ENCODE results near the gene DNAH1. TPM values are rescaled to one million over a fixed set of nuclear protein-coding genes. Genes with fewer than 3 reads are reported as not detected.

DNAH1 gene
- total RNA-seq, 1 donor from 2014 or later: 8.9 TPM

DNA sequence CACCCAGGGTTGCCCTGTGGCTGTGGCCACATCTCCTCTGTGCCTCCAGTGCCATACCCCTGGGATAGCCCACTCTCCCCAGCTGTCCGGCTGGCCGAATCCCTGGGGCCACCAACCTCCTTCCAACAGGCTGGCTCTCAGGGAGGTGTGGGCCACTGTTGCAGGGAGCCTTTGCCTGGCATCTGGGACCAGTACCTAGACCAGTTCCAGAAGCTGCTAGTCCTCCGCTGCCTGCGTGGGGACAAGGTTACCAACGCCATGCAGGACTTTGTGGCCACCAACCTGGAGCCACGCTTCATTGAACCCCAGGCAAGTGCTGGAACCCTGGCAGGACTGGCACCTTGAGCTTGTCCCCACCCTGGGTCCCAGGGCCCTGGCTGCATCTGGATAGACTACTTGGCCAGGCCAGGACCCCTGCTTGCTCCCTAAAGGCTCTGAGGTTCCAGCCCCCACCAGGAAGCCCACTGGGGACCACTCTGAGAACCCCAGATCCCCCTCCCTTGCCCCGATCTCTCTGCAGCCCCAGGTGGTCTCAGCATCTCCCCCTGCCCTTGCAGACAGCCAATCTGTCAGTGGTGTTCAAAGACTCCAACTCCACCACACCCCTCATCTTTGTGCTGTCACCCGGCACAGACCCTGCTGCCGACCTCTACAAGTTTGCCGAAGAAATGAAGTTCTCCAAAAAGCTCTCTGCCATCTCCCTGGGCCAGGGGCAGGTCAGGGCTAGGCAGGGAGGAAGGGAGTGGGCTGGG, 78.8 kb downstream of the DNAH1 start:
- TF ChIP-seq CTCF (IDR thresholded peaks at IDR 0.05; ENCODE audit: partially characterized antibody, unreplicated experiment): no peak
- H3K36me3 Mint-ChIP-seq (ENCODE audit: unreplicated experiment): no peaks in the 10 kb centered on the region
- H3K27me3 Mint-ChIP-seq (ENCODE audit: unreplicated experiment): peaks cover 2% of the 10 kb centered on the region
- H3K27ac Mint-ChIP-seq (ENCODE audit: unreplicated experiment): no peak overlapping the region
- no peak for DNase-seq
- H3K4me3 Mint-ChIP-seq (ENCODE audit: unreplicated experiment): no peak overlapping the region
- H3K4me1 Mint-ChIP-seq (ENCODE audit: low read depth, unreplicated experiment): no peaks in the 10 kb centered on the region
- H3K9me3 Mint-ChIP-seq (ENCODE audit: unreplicated experiment): peaks cover 4% of the 10 kb centered on the region

DNA sequence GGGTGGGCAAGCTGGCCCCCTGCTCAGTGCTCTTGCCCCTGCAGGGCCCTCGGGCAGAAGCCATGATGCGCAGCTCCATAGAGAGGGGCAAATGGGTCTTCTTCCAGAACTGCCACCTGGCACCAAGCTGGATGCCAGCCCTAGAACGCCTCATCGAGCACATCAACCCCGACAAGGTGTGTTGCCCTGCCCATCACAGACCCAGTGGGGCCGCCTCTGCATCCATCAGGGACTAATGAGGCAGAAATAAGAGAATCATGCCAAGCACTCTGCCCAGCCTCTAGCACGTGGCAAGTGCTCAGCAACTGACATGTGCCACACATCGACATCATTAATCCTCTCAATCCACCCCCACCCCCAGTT, 79.4 kb downstream of the DNAH1 start:
- Mint-ChIP-seq H3K4me1 (ENCODE audit: low read depth, unreplicated experiment) (no peaks in the 10 kb centered on the region), H3K9me3 (ENCODE audit: unreplicated experiment) (peaks cover 4% of the 10 kb centered on the region), H3K27me3 (ENCODE audit: unreplicated experiment) (peaks cover 2% of the 10 kb centered on the region), H3K4me3 (ENCODE audit: unreplicated experiment) (no peak overlapping the region), H3K27ac (ENCODE audit: unreplicated experiment) (no peak overlapping the region), H3K36me3 (ENCODE audit: unreplicated experiment) (no peaks in the 10 kb centered on the region)
- no peak for DNase-seq
- no peak for TF ChIP-seq CTCF (IDR thresholded peaks at IDR 0.05; ENCODE audit: partially characterized antibody, unreplicated experiment)

- no peak overlapping the region for H3K4me3 Mint-ChIP-seq (ENCODE audit: unreplicated experiment)
- peaks cover 2% of the 10 kb centered on the region for H3K27me3 Mint-ChIP-seq (ENCODE audit: unreplicated experiment)
- no peaks in the 10 kb centered on the region for H3K4me1 Mint-ChIP-seq (ENCODE audit: low read depth, unreplicated experiment)
- peaks cover 4% of the 10 kb centered on the region for H3K9me3 Mint-ChIP-seq (ENCODE audit: unreplicated experiment)
- no peak overlapping the region for H3K27ac Mint-ChIP-seq (ENCODE audit: unreplicated experiment)
- DNase-seq: no peak
- no peaks in the 10 kb centered on the region for H3K36me3 Mint-ChIP-seq (ENCODE audit: unreplicated experiment)
- no peak for TF ChIP-seq CTCF (IDR thresholded peaks at IDR 0.05; ENCODE audit: partially characterized antibody, unreplicated experiment)
Observed at GRCh38 chr3:52396011-52396906, 80.1 kb downstream of the DNAH1 start.

- H3K4me3 Mint-ChIP-seq (ENCODE audit: unreplicated experiment): no peak overlapping the region
Observed at GRCh38 chr3:52396907-52397591, 80.9 kb downstream of the DNAH1 start.

More at GRCh38 chr3:52396907-52397591, 80.9 kb downstream of the DNAH1 start:
- Mint-ChIP-seq H3K27ac (ENCODE audit: unreplicated experiment) (no peak overlapping the region), H3K36me3 (ENCODE audit: unreplicated experiment) (no peaks in the 10 kb centered on the region), H3K27me3 (ENCODE audit: unreplicated experiment) (peaks cover 2% of the 10 kb centered on the region), H3K9me3 (ENCODE audit: unreplicated experiment) (peaks cover 4% of the 10 kb centered on the region), H3K4me1 (ENCODE audit: low read depth, unreplicated experiment) (no peaks in the 10 kb centered on the region)
- TF ChIP-seq CTCF (IDR thresholded peaks at IDR 0.05; ENCODE audit: partially characterized antibody, unreplicated experiment): no peak
- no peak for DNase-seq

Measured in glutamatergic neuron (in vitro differentiated cells).